B cell (primary cell): ENCODE results near the gene DSC1. TPM values are rescaled to one million over a fixed set of nuclear protein-coding genes. Genes with fewer than 3 reads are reported as not detected.

ENCODE experiments used
- ATAC-seq: fragments of 200-7000 bp; cut with Tn5 transposase; one replicate; pipeline ENCODE4 v1.10.0; 2021; ENCODE audit warnings: low read depth, mild to moderate bottlenecking, moderate number of reproducible peaks, moderate library complexity
- CTCF ChIA-PET: fragments of 350-600 bp; sonication (Branson Sonifier 250); formaldehyde crosslinking; loops from one replicate; lab custom pipeline; 2021; ENCODE audit warnings: antibody characterized with exemption, inconsistent platforms; lab: Charles Lee
- POLR2A ChIA-PET: fragments of 350-600 bp; sonication (Branson Sonifier 250); formaldehyde crosslinking; loops from one replicate; lab custom pipeline; 2021; ENCODE audit warnings: antibody characterized with exemption; lab: Charles Lee
- DNase-seq: peaks from one replicate; pipeline ENCODE4 v3.0.0; 2013
- H2AFZ ChIP-seq: 2 replicates; pipeline ENCODE4 v1.6.1; 2012; ENCODE audit warnings: mild to moderate bottlenecking, low read depth, low read length; ENCODE audit not compliant: insufficient read depth, poor library complexity, severe bottlenecking
- H3K27ac ChIP-seq, 2 donors: 1 replicate in 1 of 2; 2 replicates in 1 of 2; pipeline ENCODE4 v1.5.1; 2012 to 2013; ENCODE audit warnings: low read length in 2 of 2, mild to moderate bottlenecking in 2 of 2, moderate library complexity in 1 of 2
- H3K27me3 ChIP-seq, 4 experiments: fragments of 200-600 bp in 1 of 4; sonication (generic) in 1 of 4; replicated peaks in 1 of 4; 1 replicate in 2 of 4; 2 replicates in 2 of 4; pipeline versions ENCODE4 v1.6.1 to v1.7.0; 2013 to 2016; ENCODE audit warnings: low read length in 3 of 4, mild to moderate bottlenecking in 2 of 4, mixed read lengths in 1 of 4, moderate library complexity in 1 of 4; ENCODE audit not compliant: insufficient read depth in 4 of 4, control insufficient read depth in 3 of 4; ENCODE audit errors: control extremely low read depth in 1 of 4
- H3K36me3 ChIP-seq, 2 experiments: replicated peaks in 1 of 2; 1 replicate in 1 of 2; 2 replicates in 1 of 2; pipeline versions ENCODE4 v1.6.1 to v1.7.1; 2013; ENCODE audit warnings: low read length in 1 of 2; ENCODE audit not compliant: insufficient read depth in 2 of 2, control insufficient read depth in 1 of 2; ENCODE audit errors: control extremely low read depth in 1 of 2, extremely low read depth in 1 of 2
- H3K4me1 ChIP-seq, 2 donors: fragments of 200-600 bp in 1 of 2; sonication (generic) in 1 of 2; 1 replicate in 1 of 2; 2 replicates in 1 of 2; pipeline versions ENCODE4 v1.5.1 to v1.6.1; 2013 to 2017; ENCODE audit warnings: low read length in 2 of 2; ENCODE audit not compliant: control insufficient read depth in 2 of 2, insufficient read depth in 2 of 2
- H3K4me2 ChIP-seq: replicated peaks from 2 replicates; pipeline ENCODE3; 2012; ENCODE audit warnings: mild to moderate bottlenecking, low read depth, low read length; ENCODE audit not compliant: poor library complexity, severe bottlenecking
- H3K4me3 ChIP-seq, 5 experiments: fragments of 200-600 bp in 1 of 5; sonication (generic) in 1 of 5; 1 replicate in 3 of 5; 2 replicates in 2 of 5; pipeline versions ENCODE4 v1.5.1 to v1.7.0; 2011 to 2016; ENCODE audit warnings: low read length in 4 of 5, mild to moderate bottlenecking in 4 of 5, low read depth in 2 of 5, control low read depth in 1 of 5, moderate library complexity in 1 of 5; ENCODE audit not compliant: insufficient read depth in 1 of 5; ENCODE audit errors: control extremely low read depth in 1 of 5, extremely low read depth in 1 of 5
- H3K79me2 ChIP-seq: fragments of 200-600 bp; sonication (generic); one replicate; pipeline ENCODE4 v1.6.0; 2016; ENCODE audit warnings: low read length; ENCODE audit not compliant: control insufficient read depth, insufficient read depth
- H3K9ac ChIP-seq: fragments of 200-600 bp; sonication (generic); 2 replicates; pipeline ENCODE4 v1.6.1; 2017; ENCODE audit warnings: mild to moderate bottlenecking, low read length, moderate library complexity
- H3K9me3 ChIP-seq, 3 donors: one replicate each; pipeline versions ENCODE4 v1.6.1 to v1.7.1; 2013; ENCODE audit warnings: low read length in 2 of 3; ENCODE audit not compliant: control insufficient read depth in 2 of 3, insufficient read depth in 1 of 3; ENCODE audit errors: control extremely low read depth in 1 of 3
- H4K20me1 ChIP-seq: 2 replicates; pipeline ENCODE4 v1.6.0; 2012; ENCODE audit warnings: mild to moderate bottlenecking, low read length; ENCODE audit not compliant: insufficient read depth, control insufficient read depth, poor library complexity, severe bottlenecking
- H3K27ac Mint-ChIP-seq: one replicate; pipeline ENCODE4 v1.8.0; 2021; ENCODE audit warnings: mixed read lengths
- H3K27me3 Mint-ChIP-seq: one replicate; pipeline ENCODE4 v1.8.0; 2021; ENCODE audit warnings: mixed read lengths
- H3K4me1 Mint-ChIP-seq: one replicate; pipeline ENCODE4 v1.8.0; 2021; ENCODE audit warnings: mixed read lengths
- H3K4me3 Mint-ChIP-seq: one replicate; pipeline ENCODE4 v1.8.0; 2021; ENCODE audit warnings: mixed read lengths
- H3K9me3 Mint-ChIP-seq: one replicate; pipeline ENCODE4 v1.8.0; 2022; ENCODE audit warnings: mixed read lengths; ENCODE audit not compliant: insufficient read depth
- EZH2 ChIP-seq: IDR thresholded peaks from 2 replicates; pipeline ENCODE4 v1.6.1; 2012; ENCODE audit warnings: borderline replicate concordance, low read depth, mild to moderate bottlenecking, moderate library complexity, low read length; ENCODE audit not compliant: insufficient read depth, poor library complexity, severe bottlenecking
- WGBS: methylation state at CpG from one replicate; pipeline ENCODE4 v1.1.5; 2013; ENCODE audit warnings: missing lambda C conversion rate; ENCODE audit not compliant: insufficient coverage; 5-methylcytosine and 5-hydroxymethylcytosine counted together
- intact Hi-C: fragments of 100-400 bp; cut with micrococcal nuclease; formaldehyde crosslinking; loops from one replicate; pipeline ENCODE4 v1.10.0; 2022
- polyA plus RNA-seq: library from polyadenylated mRNA; depleted of rRNA; stranded (reverse); fragments of >200 nt; gene quantifications from 2 replicates; pipeline ENCODE4 v1.2.3, GENCODE V29; 2012
- total RNA-seq, 2 donors: library from RNA; stranded (reverse); fragments of 120-200 nt in 1 of 2; gene quantifications; 1 replicate in 1 of 2; 2 replicates in 1 of 2; pipeline versions ENCODE4 v1.2.3 to v1.2.4, GENCODE V29; 2013 to 2022
- TF ChIP-seq, protein P1 (sequence below): fragments of 200-600 bp; IDR thresholded peaks from one replicate; pipeline ENCODE4 v1.8.0; 2022; ENCODE audit warnings: antibody characterized with exemption, mild to moderate bottlenecking

Gene DSC1
- total and polyA plus RNA-seq, 2 donors (not counting 1 experiment from before 2014, with no cell fraction given) = not detected

- Histone ChIP-seq H3K4me3 (no peak overlapping the region), H4K20me1 (no peaks in the 10 kb centered on the region), H3K9me3 (peaks cover 0 to 3% (median 0%) of the 10 kb centered on the region in 3 donors), H2AFZ (no peak overlapping the region), H3K36me3 (no peaks in the 10 kb centered on the region), H3K27ac (no peak overlapping the region), H3K4me2 (no peak overlapping the region), H3K79me2 (no peaks in the 10 kb centered on the region), H3K4me1 (no peaks in the 10 kb centered on the region), H3K27me3 (no peaks in the 10 kb centered on the region), H3K9ac (no peak overlapping the region)
- DNase-seq (no peak), ATAC-seq (no peak)
- no peak overlapping the region for H3K4me3 Mint-ChIP-seq
- no peak for TF ChIP-seq EZH2
- TF ChIP-seq, protein P1, sequence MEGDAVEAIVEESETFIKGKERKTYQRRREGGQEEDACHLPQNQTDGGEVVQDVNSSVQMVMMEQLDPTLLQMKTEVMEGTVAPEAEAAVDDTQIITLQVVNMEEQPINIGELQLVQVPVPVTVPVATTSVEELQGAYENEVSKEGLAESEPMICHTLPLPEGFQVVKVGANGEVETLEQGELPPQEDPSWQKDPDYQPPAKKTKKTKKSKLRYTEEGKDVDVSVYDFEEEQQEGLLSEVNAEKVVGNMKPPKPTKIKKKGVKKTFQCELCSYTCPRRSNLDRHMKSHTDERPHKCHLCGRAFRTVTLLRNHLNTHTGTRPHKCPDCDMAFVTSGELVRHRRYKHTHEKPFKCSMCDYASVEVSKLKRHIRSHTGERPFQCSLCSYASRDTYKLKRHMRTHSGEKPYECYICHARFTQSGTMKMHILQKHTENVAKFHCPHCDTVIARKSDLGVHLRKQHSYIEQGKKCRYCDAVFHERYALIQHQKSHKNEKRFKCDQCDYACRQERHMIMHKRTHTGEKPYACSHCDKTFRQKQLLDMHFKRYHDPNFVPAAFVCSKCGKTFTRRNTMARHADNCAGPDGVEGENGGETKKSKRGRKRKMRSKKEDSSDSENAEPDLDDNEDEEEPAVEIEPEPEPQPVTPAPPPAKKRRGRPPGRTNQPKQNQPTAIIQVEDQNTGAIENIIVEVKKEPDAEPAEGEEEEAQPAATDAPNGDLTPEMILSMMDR = no peak
- H3K9me3 Mint-ChIP-seq = no peaks in the 10 kb centered on the region
- intact Hi-C loops = no loop called here
- POLR2A ChIA-PET = no interaction called here
- no peaks in the 10 kb centered on the region for H3K4me1 Mint-ChIP-seq
- no peaks in the 10 kb centered on the region for H3K27me3 Mint-ChIP-seq
- 58% methylated on average over 1 of the region's 4 CpGs for WGBS
- CTCF ChIA-PET = no interaction called here
- no peak overlapping the region for H3K27ac Mint-ChIP-seq
Measured at GRCh38 chr18:31170335-31170734, 7.7 kb upstream of the DSC1 start.

DNA sequence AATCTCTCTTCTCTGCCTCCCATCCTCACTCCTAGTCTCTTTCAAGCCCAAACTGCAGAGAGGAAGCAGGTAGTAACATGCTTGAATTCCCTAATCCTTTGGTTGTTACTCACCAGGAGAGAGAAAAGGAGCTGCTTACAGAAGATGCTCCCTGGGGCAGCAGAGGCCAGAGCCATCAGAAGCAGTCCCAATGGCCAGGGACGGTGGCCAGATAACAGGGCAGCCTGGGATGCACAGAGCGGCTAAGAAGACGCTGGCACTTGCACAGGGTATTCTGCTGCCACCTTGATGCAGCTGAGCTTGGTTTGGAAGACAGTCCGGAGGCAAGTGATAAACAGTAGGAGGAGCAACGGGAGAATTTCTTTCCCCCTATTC, 250 bp downstream of the DSC1 start:
- Mint-ChIP-seq H3K4me1 (no peaks in the 10 kb centered on the region), H3K9me3 (no peaks in the 10 kb centered on the region), H3K27me3 (no peaks in the 10 kb centered on the region), H3K27ac (no peak overlapping the region), H3K4me3 (no peak overlapping the region)
- intact Hi-C loops = no loop called here
- no peaks in the 10 kb centered on the region for H3K27me3 ChIP-seq
- H4K20me1 ChIP-seq = no peaks in the 10 kb centered on the region
- no peak for ATAC-seq
- no peak overlapping the region for H2AFZ ChIP-seq
- no peak for DNase-seq
- TF ChIP-seq EZH2 = no peak
- TF ChIP-seq, protein P1 = no peak
- H3K9me3 ChIP-seq = peaks cover 0 to 3% (median 0%) of the 10 kb centered on the region in 3 donors
- H3K79me2 ChIP-seq = no peaks in the 10 kb centered on the region
- H3K9ac ChIP-seq = no peak overlapping the region
- no peak overlapping the region for H3K27ac ChIP-seq
- WGBS = 97% methylated on average over 3 of the region's 5 CpGs
- ChIA-PET POLR2A (no interaction called here), CTCF (interaction anchor here (0.6 kb wide), 1 partner anchor 89 kb away, joined by 4 read pairs; no protein-coding TSS in a partner anchor)
- no peak overlapping the region for H3K4me3 ChIP-seq
- H3K4me2 ChIP-seq = no peak overlapping the region
- no peaks in the 10 kb centered on the region for H3K36me3 ChIP-seq
- H3K4me1 ChIP-seq = no peaks in the 10 kb centered on the region
